NCI-H748 treated with DMSO at 0.1 percent for 48 hours (cell line): ENCODE measurements around the gene IGF1R.
"Not testable (repeated sequence)": the region's sequence is repeated elsewhere in the genome, so short reads cannot be mapped to it uniquely, and the experiment has no call there.

Source experiments
- DNase-seq: peaks from one replicate; lab custom pipeline; 2025; lab: John Stamatoyannopoulos, UW

The IGF1R gene

GRCh38 chr15:98647774-98648653 is at the start of gene IGF1R:
Gene IGF1R (plus strand): TSS chr15:98648539. CDS start chr15:98649582, 1,043 bp downstream.
- no peak for DNase-seq

GRCh38 chr15:98599909-98600691 is 48.2 kb upstream of the IGF1R start:
- no peak for DNase-seq

DNA sequence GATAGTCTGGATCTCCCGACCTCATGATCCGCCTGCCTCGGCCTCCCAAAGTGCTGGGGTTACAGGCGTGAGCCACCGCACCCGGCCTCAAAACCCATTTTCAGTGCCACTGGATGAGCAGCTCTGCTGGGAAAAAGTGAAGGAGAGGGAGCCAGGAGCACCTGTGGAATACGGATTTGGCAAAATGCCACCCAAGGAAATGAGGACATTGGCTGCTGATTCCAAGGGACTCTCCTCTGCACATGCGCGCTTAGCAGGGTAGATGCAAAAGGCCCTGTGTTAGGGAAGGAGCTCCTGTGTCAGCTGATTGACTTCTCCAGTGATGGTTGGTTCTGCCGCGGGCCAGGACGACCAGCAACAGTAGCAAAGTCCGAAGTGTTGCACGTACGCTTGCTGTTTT is 43.4 kb upstream of the IGF1R start:
- no peak for DNase-seq

- DNase-seq = no peak
These were observed 39.0 kb upstream of the IGF1R start for GRCh38 chr15:98609144-98609852.

GRCh38 chr15:98610991-98611390 is 37.3 kb upstream of the IGF1R start:
- DNase-seq = no peak

DNA sequence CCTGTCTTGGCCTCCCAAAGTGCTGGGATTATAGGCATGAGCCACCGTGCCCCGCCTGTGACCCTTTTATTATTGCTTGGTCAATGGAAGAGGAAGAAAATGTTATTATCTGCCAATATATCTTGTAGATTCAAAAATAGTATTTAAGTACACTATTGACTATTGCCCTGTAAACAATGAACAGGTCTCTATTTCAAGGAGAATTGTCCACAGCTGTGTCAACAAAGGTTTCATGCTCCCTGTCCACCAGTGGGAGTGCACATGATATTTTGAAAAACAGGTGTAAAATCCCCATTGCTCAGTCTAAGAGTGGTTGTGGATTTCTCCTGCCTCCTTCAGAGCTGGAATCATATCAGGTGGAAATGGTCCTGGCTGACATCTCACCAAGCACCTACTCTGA is 36.5 kb upstream of the IGF1R start:
- no peak for DNase-seq

DNA sequence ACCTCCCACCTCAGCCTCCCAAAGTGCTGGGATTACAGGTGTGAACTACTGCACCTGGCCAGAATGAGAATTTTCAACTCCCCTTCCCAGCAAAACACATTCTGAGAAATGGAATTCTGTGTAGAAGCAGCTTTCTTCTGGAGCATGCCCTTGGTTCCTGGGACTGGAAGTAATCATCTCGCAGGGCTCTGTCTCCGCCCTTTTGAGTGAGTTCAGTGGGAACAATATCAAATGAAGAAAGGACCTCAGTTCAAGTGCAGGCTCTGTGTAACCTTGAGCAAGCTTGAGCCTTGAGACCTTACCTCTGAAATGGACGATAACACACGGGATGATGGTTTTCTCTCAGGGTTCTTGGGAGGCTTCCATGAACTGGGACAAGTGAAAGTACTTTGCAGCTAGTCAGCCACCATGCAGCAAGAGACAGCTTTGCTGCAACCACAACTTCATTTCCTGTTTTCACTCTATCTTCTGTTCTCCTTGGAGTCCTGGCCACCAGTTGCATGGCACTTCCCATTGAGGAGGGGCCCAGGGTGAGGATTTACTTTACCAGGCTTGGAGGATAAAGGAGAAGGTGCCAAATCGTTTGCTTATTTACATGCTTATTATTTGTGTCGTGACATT is 35.7 kb upstream of the IGF1R start:
- no peak for DNase-seq

DNA sequence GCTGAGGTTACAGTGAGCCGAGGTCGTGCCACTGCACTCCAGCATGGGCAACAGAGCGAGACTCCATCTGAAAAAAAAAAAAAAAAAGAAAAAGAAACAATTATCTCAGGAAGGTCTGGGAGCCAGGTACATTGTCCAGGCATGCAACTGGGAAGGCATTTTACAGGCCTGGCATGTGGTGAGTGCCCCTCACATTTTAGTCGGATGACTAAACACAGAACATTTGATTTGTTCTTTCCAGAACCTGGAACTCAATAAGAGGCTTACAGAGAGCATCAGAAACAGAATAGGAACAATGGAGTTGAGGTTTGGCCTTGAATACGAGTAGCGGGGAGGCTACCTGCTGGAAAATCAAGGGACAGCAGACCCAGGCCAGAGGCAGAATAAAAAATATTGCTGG is 33.7 kb upstream of the IGF1R start:
- no peak for DNase-seq

DNA sequence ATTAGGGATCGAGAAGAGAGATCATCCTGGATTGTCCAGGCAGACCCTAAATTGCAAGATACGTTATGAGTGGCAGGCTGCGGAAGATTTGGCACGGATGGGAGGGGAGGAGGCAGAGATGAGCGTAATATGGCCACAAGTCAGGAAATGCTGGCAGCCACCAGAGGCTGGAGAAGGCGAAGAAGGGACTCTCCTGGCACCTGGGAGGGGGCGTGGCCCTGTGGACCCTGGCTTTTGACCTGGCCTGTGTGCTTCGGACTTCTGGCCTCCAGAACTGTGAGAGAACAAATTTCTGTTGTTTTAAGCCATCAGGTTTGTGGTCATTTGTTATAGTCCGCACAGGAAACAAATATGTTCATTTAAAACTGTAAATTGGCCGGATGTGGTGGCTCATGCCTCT is 31.9 kb upstream of the IGF1R start:
- no peak for DNase-seq

- no peak for DNase-seq
These were observed 30.9 kb upstream of the IGF1R start for GRCh38 chr15:98617328-98617980.

GRCh38 chr15:98618576-98618975 is 29.8 kb upstream of the IGF1R start:
- DNase-seq = not testable (repeated sequence)

GRCh38 chr15:98620020-98620419 is 28.3 kb upstream of the IGF1R start:
- no peak for DNase-seq

- no peak for DNase-seq
These were observed 27.3 kb upstream of the IGF1R start for GRCh38 chr15:98621021-98621420.

GRCh38 chr15:98625614-98626013 is 22.7 kb upstream of the IGF1R start:
- DNase-seq = no peak

GRCh38 chr15:98626153-98626552 is 22.2 kb upstream of the IGF1R start:
- DNase-seq = no peak

DNA sequence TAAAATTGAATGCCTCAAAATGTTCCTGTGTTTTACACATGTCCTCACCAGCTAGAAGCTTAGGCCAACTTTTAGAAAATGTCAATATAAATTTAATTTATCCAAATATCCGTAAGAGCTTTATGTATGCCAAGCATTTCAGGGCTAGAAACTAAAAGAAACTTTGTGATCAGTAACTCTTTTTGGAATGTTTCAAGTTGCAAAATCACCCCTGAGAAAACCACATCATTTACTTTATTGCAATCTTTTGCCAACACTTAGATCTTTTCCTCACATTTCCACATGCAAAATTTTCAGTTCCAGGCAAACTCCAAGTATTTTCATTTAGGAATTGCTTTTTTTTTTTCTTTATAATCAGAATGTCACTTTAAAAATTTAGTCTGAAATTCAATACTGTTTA is 20.1 kb upstream of the IGF1R start:
- no peak for DNase-seq

DNA sequence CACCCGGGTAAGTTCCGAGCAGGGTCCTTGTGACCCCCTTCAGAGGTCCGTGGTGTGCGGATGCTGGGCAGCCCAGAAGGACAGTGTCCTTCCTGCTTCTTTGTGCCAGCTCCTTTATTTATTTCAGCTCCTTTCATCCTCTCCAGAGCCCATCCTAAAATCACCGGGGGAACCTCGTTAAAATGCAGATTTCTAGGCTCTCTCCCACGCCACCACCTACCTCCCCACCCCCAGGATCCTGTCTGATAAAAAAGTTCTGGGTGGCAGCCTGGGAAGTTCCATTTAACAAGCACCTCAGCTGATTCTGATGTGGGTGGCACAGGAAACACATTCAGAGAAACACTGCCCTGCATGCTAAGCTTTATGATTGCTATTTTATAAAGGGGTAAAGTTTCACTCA is 12.5 kb upstream of the IGF1R start:
- DNase-seq = no peak

DNA sequence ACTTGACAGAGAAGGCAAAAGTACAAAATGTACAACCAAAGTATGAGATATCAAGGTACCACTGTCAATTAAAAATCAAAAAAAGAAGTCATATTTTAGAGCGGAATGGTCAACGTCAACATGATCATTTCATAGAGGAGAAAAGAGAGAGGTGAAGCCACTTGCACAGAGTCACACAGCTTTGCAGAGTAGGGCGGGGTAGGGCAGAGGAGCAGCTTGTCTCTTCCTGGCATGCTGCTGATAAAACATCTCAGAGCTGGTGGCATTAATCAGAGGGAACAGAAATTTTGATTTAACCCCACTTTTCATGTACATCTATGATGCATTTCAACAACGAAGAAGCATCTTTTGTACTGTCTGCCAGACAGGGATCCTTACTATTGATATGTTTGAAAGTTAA is 5.2 kb upstream of the IGF1R start:
- no peak for DNase-seq

GRCh38 chr15:98646546-98647025 is 1.8 kb upstream of the IGF1R start:
- DNase-seq = no peak

GRCh38 chr15:98647026-98647773 is 1.1 kb upstream of the IGF1R start:
- no peak for DNase-seq
